HG02852 (cell line): ENCODE measurements around the gene C2orf72.
"Not testable (repeated sequence)": the region's sequence is repeated elsewhere in the genome, so short reads cannot be mapped to it uniquely, and the experiment has no call there.

Experiments
- ATAC-seq: cut with Tn5 transposase; IDR thresholded peaks from one replicate; pipeline ENCODE4 v1.9.1; 2021; ENCODE audit warnings: mild to moderate bottlenecking, moderate library complexity; ENCODE audit not compliant: unreplicated experiment

C2orf72 gene

DNA sequence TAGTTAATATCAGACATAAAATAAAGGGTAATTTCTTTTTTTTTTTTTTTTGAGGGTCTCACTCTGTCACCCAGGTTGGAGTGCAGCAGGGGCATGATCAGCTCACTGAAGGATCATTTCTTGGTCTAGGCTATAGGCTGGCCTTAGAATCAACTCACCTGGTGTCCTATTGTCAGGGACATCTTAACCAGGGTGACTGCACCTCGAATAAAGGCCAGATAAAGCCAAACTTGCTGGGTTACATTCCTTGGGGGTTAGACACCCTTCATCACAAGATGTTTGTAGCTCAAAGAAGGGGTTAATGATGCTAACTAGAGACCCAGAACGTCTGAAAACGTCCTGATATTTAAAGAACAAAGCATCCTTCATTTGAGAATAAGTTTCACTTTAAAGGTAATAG is 23.5 kb upstream of the C2orf72 start:
- no peak for ATAC-seq

DNA sequence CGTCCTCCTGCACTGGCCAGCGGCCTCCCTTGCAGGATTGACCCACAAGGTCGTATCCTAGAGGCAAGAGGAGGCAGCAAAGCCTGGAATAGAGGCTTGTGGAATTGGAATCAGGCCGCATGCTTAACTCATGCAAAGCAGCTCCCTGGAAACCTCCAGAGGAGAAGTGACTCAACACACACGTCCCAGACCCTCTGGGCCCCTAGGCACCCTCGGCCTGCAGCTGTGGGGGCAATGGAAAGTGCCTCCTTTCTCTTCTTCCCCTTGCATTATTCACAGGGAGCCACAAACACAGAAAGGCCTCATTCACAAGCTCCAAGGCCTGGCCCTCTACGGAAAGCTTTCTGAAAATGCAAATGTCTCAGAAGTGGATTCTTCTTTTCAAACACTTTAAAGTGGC is 21.8 kb upstream of the C2orf72 start:
- no peak for ATAC-seq

DNA sequence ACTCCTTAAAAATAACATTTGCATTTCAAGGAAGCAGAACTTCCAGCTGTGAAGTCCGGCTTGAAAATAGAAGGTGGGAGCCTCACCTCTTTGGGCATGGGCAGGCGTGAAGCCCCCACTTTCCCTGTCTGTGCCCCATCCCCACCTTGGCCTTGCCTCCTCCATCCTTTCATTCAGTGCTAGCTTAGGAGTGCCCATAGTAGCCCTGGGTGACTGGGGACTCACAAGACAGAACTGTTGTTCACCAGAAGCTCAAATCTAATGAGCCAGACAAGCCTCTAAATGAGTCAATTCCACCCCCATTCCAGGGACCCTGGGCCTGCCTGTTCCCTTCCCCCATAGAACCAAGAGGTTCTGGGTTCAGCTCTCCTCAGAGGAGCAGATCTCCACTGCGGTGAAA is 21.4 kb upstream of the C2orf72 start:
- ATAC-seq, result no peak

DNA sequence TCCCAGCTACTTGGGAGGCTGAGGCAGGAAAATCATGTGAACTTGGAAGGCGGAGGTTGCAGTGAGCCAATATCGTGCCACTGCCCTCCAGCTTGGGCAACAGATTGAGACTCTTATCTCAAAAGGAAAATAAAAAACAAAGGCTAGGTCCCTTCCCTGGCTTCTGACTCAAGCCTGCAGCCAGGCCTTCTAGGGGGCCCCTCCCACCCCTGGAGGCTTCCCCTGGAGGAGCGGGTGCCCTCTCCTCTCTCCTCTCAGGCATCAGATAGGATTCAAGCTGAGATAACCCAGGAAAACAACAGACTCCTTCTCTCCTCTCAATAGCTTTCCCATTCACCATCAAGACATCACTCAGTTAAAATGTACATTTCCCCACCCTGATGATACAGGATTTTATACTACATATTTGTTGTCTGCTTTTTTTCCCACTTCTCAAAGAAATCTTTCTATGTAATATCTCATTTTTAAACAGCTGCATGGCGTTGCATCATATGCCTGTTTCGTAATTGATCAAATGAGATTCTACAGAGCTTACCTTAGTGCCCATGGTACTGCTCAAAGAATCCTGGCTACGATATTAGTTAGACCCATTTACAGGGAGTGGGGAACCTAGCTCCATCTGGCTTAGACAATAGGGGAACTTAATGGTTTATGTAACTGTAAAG is 20.6 kb upstream of the C2orf72 start:
- ATAC-seq, result no peak

DNA sequence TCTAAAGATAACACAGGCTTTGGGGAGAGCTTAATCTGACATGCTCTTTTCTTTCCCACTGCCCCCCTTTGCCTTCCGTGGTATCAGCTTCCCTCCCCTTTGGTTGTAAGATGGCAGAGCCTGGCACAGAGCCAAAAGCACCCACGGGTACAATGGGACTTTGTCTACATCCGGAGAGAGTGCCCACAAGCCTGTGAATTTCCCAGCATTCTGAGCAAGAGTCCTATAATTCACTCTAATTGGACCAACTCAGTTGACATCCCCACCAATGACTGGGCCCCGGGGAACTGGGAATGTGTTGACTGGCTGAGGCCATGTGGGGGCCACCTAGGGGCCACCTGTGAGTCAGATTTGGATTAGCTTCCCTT is 20.1 kb upstream of the C2orf72 start:
- no peak for ATAC-seq

DNA sequence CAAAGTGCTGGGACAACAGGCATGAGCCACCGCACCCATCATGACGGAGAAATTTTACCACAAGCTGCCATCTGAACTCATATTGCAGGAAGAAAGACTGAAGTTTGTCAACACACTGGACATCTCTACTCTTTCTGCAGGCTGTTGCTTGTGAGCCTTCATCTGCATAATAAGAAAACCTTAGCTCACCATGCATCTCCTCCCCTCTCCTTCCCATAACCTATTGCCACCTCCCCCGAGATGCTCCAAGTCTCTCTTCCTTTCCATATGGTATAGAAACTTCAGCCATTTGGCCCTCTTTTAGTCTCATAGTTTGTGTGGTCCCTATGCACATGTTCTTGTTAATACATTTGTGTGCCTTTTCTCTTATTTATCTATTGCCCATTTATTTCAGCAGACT is 19.1 kb upstream of the C2orf72 start:
- ATAC-seq, result no peak

DNA sequence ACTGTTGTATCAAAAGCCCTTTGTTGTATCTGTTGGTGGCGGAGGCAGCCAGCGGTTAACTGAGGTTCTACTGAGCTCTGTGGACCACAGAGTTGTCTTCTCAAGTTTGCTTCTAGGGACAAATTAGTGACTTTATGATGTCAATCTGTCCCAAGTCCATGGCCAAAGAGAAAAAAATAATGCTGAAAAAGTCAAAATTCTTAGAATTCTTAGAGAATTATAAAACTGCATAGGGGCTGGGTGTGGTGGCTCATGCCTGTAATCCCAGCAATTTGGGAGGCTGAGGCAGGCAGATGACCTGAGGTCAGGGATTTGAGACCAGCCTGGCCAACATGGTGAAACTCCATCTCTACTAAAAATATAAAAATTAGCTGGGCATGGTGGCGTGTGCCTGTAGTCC is 12.3 kb upstream of the C2orf72 start:
- not testable (repeated sequence) for ATAC-seq

DNA sequence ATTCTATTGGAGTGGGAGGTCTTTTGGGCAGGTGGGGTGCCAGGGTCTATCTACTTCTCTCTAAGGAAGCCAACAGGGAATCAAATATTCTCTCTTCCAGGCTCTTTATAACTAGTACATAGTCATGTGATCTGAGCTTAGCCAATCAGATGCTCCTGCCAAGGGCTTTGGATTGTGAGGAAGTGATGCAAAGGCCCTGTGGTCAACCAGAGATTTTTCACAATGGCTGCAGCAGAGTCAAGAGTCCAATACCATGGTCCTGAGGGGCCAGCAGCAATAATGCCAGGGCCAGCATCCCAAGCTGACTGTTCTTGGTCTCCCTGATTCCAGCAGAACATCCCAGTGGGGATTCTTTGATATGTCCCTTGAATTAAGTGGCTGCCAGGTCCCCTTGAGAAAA is 8.4 kb upstream of the C2orf72 start:
- ATAC-seq, result no peak

DNA sequence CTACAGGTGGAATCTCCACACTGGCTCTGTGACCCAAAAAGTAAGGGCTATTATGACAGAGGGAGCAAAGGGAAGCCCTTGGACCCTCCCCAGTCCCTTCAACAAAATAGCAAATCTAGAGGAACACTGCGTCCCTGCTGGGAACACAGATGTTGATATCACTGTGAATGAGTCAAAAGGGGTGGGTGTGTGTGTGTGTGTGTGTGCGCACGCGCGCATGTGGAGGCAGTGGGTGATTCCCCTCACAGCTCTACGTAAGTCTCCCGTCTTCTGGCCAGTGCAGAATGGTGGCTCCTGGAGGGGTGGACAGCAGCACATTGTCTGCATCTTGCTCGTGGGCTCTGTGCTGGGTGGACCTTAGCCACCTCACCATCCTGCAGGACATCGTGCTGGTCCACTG is 7.8 kb upstream of the C2orf72 start:
- ATAC-seq, result no peak

DNA sequence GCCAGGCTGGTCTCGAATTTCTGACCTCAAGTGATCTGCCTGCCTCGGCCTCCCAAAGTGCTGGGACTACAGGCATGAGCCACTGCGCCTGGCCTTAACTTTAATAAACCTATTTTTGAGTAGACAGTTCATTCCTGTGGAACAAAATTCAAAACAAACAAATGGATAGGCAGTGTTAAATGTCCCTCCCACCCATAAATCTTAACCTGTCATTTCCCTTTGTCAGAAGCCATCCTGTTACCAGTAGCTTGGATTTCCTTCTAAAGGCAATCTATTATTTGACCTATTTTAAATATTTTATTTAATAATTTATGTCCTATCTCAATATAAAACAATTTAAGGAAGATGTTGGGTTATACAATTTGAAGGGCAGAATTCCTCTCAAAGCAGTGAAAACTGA is 6.6 kb upstream of the C2orf72 start:
- ATAC-seq, result no peak

DNA sequence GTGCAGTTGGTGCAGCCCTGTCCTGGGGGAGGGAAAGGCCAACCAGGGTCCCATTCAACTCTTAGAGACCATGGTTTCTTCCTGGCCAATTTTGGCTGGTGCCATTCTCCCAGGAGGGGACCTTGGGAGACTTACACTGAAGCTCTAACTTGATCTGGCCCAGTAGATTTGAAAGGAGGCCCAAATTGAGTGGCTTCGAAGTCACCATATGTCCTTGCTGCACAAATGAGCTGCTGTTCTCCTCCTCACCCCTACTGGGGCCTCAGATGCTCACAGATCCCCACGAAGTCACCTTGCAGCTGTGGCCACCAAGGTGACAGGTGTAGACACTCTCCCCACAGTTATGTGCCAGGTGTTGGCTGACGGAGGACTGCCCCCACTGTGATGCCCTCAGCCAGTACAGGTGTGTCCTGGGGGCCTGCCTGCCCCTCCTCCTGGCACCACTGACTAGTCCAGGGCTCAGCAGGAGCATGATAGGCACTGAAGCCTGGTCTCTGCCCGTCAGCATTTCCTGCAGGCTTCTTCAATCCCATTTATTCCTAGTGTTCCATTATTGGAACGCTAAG is 4.7 kb upstream of the C2orf72 start:
- ATAC-seq, result no peak

DNA sequence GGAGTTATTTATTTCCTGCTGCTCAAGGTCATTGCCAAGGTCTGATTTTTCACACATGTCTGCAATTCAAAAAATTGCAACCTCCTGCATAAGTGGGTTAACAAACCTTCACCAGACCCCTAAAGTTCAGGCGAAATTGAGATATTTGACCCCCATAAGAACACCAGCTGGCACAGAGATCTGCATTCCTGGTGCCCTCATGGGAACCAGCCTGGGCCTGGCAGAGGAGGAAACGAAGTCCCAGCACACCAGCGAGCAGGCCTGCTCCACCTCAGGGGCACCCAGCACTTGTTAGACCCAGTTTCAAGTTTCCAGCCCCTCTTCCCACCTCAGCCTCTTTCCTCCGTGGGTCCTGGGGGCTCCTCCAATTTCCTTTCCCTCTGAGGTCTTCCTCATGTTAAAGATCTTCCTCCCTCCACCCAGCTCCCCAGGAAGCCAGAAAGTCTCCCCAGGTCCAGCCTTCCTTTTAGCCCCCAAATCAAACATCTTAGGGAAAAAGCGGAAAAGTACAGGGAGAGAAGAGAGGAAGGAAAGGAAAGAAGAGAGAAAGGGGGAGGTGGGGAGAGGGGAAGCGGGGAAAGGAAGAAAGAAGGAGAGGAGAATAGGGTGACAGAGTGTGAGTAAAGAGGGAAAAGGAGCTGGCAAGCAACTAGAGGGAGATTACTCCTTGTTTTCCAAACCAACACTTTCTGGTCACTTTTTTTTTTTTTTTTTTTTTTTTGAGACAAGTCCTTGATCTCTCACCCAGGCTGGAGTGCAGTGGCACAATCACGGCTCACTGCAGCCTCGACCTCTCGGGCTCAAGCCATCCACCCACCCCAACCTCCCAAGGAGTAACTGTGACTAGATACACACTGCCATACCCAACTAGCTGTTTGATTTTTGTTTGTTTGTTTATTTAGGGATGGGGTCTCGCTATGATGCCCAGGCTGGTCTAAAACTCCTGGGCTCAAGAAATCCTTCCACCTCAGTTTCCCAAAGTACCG is 3.9 kb upstream of the C2orf72 start:
- no peak for ATAC-seq

DNA sequence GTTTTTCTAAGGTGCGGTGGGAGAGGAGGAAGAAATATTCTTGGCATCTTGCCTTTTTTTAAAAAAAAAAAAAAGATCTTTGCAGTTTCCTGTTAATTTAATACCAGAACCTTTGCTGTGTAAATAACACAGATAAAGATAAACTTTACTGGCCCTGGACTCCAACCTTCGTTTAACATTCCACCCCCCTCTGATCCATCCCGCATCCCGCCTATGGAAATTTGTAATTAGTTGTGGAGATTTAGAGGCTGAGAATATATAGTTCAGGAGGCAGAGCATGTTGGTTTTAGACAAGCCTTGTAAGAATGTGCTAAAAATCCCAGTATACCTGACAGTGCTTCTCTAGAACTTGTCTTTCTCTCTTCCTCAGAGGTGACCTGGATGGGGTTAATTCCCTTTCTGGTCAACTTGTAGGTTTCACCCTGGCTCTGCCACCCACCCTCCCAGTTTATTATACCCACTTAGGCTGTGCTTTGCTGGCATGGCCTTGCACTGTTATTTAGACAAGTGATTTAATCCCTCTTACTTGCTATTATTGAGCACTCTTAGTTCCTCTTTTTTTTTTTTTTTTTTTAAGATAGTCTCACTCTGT is 2.9 kb upstream of the C2orf72 start:
- ATAC-seq, result no peak

DNA sequence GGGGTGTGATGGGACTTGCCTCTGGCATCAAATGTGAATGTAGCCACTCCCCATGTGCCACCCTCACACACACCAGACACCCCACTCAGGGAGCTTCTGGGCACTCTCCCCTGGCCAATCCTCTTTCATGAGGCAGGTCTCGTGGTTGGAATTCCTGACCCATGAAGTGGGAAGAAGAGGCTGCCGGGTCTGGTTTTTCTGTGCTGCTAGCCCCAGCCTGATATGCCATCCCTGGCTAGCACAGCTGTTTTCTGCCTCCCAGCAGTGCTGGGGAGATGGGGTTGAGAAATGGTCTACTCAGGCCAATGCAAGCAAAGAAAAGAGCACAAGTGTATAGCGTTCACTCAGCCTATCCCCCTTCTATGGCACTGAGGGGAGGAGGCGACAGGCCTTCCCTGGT is 1.2 kb upstream of the C2orf72 start:
- ATAC-seq, result no peak

DNA sequence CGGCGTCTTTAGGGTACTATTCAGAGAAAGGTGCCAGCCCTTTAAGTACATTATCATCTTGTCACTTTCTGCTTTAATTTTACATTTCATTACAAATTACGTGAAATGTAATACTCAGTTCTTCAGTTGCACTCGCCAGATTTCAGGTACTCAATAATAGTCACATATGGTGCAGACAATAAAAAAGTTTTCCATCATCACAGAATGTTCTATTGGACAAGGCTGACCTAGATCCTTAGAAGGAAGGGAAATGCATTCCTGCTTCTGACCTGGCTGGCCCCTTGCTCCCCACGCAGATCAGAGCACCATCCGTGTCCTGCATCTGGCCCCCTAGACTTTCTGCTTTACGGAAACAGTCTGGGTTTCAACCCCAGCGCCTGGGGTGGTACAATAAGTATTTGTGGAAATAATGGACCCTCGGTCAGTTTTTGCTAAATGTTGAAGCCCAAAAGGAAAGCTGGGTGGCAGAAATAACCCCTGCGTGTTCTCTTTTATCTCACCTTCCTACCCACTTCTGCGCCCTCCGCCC is 681 bp upstream of the C2orf72 start:
- ATAC-seq, result no peak

DNA sequence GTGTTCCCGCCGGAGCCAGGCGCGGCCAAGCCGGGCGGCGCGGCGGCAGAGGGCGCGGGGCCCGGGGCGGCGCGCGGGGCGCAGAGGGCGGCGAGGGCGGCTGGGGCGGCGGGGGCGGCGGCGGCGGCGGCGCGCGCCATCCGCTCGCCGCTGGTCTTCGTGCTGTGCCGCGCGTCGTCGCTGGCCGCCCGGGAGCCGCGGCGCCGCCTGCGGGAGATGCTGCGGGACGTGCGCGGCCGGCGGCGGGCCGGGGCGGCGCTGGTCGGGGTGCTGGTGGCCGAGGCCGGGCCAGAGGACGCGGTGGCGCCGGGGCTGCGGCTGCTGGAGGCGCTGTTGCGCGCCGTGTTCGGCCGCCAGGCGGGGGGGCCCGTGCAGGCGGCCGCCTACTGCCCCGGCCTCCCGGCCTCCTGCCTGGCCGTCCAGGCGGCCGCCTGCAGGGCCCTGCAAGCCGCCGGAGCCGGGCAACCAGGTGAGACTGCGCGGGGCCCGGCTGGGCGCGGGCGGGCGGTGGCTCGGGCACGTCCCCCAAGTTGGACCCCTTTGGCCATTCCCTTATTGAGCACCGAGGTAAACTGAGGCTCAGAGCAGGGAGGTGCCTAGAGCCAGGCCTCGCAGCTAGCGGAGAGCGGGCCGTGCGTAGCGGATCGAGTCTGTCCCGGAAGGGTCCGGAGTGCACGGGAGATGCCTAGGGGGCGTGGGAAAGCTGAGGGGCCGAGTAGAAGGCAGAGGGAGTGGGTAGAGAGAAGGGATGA is 584 bp downstream of the C2orf72 start:
- ATAC-seq, result no peak

DNA sequence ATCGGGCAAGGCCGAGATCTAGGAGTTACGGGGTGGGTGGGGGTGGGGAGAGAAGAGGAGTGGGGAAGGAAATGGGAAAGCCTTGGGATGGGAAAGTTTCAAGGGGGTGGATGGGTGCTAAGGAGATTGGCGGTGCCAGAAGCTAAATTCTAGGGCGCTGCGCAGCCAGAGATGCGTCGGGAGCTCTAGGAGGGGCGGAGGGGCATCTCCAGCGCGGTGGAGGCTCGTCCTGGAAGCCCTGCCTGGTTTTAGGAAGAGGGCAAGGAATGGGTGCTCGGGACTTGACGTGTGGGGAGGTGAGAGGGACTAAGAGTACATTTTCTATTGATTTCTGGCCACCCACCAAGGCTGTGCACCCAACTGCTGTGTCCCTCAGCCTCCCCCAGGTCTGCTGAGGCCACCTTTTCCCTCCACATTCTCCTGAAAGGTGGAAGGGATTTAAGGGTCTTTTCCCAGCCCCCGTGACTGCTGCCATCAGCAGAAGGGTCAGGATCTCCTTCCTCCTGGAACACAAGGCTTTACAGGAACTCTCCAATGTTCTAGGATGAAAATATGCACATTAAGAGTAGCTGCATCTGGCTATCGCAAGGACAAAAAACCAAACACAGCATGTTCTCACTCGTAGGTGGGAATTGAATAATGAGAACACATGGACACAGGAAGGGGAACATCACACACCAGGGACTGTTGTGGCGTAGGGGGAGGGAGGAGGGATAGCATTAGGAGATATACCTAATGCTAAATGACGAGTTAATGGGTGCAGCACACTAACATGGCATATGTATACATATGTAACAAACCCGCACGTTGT is 1.4 kb downstream of the C2orf72 start:
- no peak for ATAC-seq

DNA sequence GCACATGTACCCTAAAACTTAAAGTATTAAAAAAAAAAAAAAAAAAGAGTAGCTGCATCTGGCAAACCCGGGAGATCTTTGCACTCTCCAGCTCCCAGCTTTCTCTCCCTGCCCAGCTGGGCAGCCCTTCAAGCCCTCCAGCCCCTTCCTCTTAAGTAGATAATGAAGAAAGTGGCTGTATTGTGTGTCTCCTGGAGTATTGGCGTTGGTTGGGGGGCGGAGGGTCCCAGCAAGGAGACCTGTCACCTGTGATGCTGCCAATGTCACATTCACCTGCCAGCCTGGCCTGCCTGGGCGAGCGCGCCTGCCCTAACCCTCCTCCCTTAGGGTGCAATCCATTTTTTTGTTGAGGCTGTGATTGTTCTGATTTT is 2.0 kb downstream of the C2orf72 start:
- no peak for ATAC-seq

DNA sequence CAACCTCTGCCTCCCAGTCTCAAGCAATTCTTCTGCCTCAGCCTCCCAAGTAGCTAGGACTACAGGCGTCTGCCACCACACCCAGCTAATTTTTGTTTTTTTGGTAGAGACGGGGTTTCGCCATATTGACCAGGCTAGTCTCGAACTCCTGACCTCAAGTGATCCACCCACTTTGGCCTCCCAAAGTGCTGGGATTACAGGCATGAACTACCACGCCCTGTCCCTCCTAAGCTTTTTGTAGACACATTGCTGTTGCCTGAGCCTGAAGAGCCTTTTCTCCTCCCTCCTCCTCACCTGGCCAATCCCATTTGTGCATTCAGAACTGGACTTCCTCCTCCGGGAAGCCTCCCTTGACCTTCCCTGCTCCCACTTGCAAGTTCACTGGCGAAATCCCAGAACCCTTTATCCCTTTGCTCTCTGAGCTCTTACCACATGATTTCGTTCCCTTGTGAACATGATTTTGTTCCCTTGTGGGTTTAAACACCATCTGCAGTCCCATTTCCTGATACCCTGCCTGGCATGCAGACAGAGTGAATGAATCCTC is 2.6 kb downstream of the C2orf72 start:
- ATAC-seq, result no peak
